NCI-H2081 treated with DMSO at 0.1 percent for 48 hours (cell line): ENCODE data around the gene NAB2.
A peak's percentile ranks its signal among the peaks of the same experiment; 100 is the strongest.
"Not testable (repeated sequence)": the region's sequence is repeated elsewhere in the genome, so short reads cannot be mapped to it uniquely, and the experiment has no call there.

Experiments
- DNase-seq: peaks from one replicate; lab custom pipeline; 2025; lab: John Stamatoyannopoulos, UW

The NAB2 gene

GRCh38 chr12:57069523-57069922 lies 19.4 kb upstream of the NAB2 start:
- DNase-seq = peak; percentile 39

- DNase-seq = no peak
Measured at GRCh38 chr12:57072661-57073060, 16.3 kb upstream of the NAB2 start.

GRCh38 chr12:57073566-57074450 lies 15.1 kb upstream of the NAB2 start:
- not testable (repeated sequence) for DNase-seq

- DNase-seq = peak; percentile 100
Measured at GRCh38 chr12:57078519-57079404, 10.2 kb upstream of the NAB2 start, which contains the start of gene NEMP1. NEMP1 (minus strand) TSS chr12:57078791; CDS start chr12:57078745, 46 bp downstream.

- DNase-seq = no peak
Measured at GRCh38 chr12:57079821-57080220, 9.1 kb upstream of the NAB2 start.

GRCh38 chr12:57080855-57081254 lies 8.1 kb upstream of the NAB2 start:
- no peak for DNase-seq

- no peak for DNase-seq
Measured at GRCh38 chr12:57085999-57086492, 2.9 kb upstream of the NAB2 start.

- DNase-seq = no peak
Measured at GRCh38 chr12:57086493-57087009, 2.4 kb upstream of the NAB2 start.

GRCh38 chr12:57087010-57087690 lies 1.8 kb upstream of the NAB2 start:
- no peak for DNase-seq

- no peak for DNase-seq
Measured at GRCh38 chr12:57087691-57088353, 1.1 kb upstream of the NAB2 start.

- DNase-seq = no peak
Measured at GRCh38 chr12:57089271-57090245, 644 bp downstream of the NAB2 start.

GRCh38 chr12:57090490-57090889 lies 1.6 kb downstream of the NAB2 start:
- no peak for DNase-seq

- no peak for DNase-seq
Measured at GRCh38 chr12:57090924-57091637, 2.2 kb downstream of the NAB2 start.

GRCh38 chr12:57091638-57092528 lies 3.0 kb downstream of the NAB2 start:
- DNase-seq = no peak

- no peak for DNase-seq
Measured at GRCh38 chr12:57092529-57092862, 3.6 kb downstream of the NAB2 start.

GRCh38 chr12:57092876-57093414 lies 4.0 kb downstream of the NAB2 start:
- no peak for DNase-seq

GRCh38 chr12:57093415-57094207 lies 4.7 kb downstream of the NAB2 start:
- no peak for DNase-seq
